GM18505 (cell line): ENCODE data around the gene KIF24.
"Not testable (repeated sequence)": the region's sequence is repeated elsewhere in the genome, so short reads cannot be mapped to it uniquely, and the experiment has no call there.

Experiments
- ATAC-seq: cut with Tn5 transposase; IDR thresholded peaks from one replicate; pipeline ENCODE4 v1.9.1; 2021; ENCODE audit not compliant: unreplicated experiment
- POLR2A ChIP-seq: IDR thresholded peaks from 4 replicates; pipeline ENCODE4 v1.6.1; 2011; ENCODE audit warnings: borderline replicate concordance; ENCODE audit not compliant: insufficient read depth, insufficient read length; ENCODE audit errors: extremely low read depth

Gene KIF24

DNA sequence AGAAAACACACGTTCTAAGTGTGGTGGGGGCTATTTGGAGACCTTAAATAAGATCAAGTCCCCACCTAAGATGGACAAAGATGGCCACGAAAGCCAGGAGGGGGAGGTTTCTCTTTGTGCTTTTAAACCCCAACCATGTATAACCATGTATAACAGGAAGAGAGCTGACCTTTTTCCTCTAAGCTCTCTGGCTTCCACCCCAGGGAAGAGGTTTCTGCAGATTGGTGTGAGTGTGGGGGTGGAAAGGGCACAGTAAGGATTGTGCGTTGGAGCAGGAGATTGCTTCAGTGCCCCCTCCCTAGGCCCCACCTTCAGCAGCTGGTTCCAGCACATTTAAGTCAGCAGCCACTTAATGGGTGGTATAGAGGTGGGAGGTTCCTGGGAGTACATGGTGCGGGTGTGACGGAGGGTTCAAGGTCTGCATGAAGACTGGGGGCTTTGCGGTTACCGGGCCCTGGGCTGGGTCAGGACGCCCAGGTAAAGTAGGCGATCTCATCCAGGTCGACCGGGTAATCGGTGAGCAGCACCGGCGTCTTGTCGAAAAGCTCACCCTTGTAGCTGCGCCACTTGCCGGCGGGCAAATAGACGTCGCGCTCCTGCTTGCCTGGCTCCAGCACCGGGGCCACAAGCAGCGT is 41.4 kb upstream of the KIF24 start:
- TF ChIP-seq POLR2A: no peak
- ATAC-seq: no peak

DNA sequence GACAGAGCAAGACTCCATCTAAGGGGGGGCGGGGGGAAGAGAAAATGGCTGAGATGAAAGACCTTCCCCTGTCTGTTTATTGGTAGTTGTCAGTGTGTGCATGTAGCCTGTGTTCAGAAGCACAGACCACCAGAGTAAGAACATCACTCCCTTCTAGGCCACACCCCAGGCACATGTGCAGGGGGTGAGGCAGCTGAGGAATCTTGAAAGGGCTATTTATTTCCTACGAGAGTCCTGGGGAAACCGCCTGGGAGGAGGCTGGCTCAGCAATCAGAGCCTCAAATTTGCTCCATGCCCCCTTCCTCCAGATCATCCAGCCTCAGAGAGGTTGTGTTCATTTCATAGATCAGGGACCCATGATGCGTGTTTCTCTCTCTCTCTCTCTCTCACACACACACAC is 40.6 kb upstream of the KIF24 start:
- no peak for TF ChIP-seq POLR2A
- ATAC-seq: no peak

DNA sequence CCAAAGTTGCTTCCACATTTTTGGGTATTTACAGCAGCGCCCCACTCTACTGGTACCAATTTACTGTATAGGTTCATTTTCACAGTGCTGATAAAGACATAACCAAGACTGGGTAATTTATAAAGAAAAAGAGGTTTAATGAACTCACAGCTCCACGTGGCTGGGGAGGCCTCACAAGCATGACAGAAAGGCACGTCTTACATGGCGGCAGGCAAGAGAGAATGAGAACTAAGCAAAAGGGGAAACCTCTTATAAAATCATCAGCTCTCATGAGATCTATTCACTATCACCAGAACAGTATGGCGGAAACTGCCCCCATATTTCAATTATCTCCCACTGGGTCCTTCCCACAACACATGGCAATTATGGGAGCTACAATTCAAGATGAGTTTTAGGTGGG is 39.7 kb upstream of the KIF24 start:
- ATAC-seq: not testable (repeated sequence)

DNA sequence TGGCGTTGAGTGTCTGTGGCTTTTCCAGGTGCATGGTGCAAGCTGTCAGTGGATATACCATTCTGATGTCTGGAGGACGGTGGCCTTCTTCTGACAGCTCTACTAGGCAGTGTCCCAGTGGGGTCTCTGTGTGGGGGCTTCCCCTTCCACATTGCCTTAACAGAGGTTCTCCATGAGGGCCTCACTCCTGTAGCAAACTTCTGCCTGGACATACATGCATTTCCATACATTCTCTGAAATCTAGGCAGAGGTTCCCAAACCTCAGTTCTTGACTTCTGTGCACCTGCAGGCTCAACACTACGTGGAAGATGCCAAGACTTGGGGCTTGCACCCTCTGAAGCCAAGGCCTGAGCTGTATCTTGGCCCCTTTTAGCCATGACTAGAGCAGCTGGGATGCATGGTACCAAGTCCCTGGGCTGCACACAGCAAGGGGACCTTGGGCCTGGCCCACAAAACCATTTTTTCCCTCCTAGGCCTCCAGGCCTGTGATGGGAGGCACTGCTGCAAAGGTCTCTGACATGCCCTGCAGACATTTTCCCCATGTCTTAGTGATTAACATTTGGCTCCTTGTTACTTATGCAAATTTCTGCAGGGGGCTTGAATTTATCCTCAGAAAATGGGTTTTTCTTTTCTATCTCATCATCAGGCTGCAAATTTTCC is 38.8 kb upstream of the KIF24 start:
- not testable (repeated sequence) for ATAC-seq

DNA sequence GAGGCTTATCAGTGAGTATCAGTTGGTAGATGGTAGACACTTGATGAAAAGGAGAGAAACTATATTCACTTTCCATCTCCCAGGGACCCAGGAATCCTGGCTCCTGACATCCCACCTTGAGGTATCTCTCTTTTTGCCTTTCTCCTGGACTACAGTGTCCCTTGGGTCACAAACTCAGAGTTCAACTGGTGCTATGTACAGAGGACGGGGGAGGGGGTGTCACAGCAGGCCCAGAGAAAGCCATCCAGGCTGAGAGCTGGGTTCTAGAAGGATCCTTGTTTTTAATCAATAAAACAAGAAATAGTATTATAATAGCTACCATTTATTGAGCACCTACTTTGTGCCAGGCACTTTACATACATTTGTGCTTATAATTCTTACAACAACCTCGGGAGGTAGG is 37.3 kb upstream of the KIF24 start:
- TF ChIP-seq POLR2A: no peak
- no peak for ATAC-seq

DNA sequence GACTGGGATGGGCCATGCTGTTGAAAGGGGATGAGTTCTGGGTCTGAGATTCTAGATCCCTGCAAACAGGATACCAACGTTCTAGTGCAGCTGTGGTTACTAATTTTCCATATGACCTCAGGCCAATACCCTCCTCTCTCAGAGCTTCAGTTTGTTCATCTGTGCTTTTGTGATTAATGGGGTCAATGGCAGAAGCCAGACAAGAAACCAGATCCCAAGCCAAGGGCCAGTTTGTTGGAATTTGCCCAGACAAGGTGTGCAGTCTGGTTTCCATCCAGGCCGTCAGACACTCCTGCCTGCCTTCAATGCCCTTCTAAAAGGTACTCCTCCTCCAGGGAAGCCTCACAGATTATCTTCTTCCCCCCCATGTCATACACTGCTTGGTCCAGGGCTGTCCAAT is 36.2 kb upstream of the KIF24 start:
- ATAC-seq: no peak
- no peak for TF ChIP-seq POLR2A

DNA sequence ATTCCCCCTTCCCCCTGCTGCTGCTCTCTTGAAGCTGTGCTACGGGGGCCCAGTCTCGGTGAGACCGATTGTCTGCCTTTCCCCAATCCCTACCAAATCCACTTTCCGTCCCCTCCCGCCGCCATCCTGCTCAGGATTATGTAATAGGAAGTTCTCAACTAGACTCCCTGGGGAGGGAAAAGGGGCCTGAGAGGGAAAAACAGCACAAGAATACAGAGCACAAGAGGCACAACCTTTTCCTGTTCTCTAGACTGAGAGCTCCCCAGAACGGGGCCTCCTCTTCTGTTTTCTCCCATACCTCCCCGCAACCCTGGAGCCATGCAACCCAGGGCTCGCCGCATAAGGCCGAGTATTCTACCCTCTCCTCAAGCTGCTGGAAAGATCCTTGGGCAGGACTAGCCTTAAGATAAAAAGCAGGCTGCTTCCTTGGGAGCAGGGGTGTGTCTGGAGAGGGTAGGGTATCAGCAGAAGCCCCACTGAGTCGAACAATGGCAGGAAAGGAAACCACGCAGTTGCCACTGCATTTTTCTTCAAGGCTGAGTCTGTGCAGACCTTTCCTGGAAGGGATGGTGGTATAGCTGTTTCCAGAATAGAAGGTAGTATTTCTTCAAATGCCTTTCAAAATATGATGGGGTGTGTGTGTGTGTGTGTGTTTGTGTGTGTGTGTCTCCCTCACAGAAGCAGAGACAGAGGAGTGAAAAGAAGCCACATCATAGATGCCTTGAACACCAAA is 34.7 kb upstream of the KIF24 start:
- ATAC-seq: no peak
- TF ChIP-seq POLR2A: no peak

DNA sequence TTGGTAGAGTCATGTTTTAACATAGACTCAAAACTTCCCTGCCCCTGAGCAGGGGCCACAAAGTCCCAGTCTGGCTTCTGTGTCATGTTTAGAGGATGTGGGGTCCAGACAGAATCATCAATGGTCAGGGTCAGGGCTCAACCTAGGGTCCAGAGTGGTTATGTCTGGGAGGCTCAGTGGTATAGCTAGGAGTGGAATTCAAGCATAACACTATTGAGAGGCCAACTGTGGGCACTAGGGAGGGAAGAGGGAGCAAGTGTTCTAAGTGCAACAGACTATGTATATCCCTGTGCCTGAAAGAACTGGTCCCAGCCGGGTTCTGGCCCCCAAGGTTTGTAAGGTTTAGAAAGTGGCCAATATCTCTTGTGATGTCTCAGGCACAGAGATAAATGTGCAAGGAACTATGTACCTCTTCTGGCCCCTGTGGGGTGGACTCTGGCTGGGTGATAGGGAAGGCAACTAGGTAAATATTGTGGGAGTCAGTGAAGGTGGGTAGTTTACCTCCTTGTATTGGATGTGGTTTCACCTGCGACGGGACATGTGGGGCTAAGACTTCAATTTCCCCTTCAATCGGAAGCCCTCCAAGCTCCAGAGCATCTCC is 33.6 kb upstream of the KIF24 start:
- ATAC-seq: no peak

DNA sequence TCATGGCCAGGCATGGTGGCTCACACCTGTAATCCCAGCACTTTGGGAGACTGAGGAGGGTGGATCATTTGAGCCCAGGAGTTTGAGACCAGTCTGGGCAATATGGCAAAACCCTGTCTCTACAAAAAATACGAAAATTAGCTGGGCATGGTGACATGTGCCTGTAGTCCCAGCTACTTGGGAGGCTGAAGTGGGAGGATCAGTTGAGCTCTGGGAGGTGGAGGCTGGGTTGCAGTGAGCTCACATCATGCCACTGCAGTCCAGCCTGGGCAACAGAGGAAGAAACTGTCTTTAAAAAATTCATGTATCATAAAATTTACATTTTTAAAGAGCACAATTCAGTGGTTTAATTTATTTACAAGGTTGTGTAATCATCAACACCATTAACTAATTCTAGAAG is 23.9 kb upstream of the KIF24 start:
- ATAC-seq: not testable (repeated sequence)

More for the DNA sequence above, 33.6 kb upstream of the KIF24 start:
- no peak for TF ChIP-seq POLR2A

DNA sequence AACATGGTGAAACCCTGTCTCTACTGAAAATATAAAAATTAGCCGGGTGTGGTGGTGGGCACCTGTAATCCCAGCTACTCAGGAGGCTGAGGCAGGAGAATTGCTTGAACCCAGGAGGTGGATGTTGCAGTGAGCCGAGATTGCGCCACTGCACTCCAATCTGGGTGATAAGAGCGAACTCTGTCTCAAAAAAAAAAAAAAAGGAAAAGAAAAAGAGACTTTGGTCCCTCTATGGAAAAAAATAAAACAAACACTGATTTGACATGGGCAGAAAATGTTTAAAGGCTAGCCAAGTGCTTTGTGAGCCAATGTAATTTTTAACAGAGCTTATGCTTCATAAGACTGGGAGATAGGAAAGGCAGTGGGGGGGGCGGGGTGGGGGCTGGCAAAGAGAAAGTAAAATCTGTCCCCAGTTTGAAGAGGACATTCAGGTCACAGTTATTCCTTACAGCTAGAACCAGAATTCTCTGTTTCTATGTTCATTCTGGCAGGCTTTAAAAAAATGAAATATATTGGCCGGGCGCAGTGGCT is 23.1 kb upstream of the KIF24 start:
- not testable (repeated sequence) for ATAC-seq

DNA sequence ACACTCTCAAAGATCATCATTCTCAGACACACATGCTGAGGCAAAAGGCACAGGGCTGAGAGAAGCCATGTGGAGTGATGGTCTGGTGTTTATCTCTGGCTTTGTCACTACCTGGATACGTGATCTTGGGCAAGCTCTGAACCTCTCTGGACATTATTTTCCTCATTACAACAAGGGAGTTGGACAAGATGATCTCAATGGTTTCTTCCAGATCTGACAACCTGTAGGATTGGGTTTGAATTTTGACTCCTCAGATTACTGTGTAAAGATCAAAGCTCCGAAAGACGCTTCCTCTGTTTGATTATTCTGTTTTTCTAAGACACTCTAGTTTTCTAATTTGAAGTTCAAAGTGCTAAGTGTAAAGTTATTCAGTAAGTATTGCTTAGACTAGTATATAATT is 20.3 kb upstream of the KIF24 start:
- TF ChIP-seq POLR2A: no peak
- no peak for ATAC-seq

DNA sequence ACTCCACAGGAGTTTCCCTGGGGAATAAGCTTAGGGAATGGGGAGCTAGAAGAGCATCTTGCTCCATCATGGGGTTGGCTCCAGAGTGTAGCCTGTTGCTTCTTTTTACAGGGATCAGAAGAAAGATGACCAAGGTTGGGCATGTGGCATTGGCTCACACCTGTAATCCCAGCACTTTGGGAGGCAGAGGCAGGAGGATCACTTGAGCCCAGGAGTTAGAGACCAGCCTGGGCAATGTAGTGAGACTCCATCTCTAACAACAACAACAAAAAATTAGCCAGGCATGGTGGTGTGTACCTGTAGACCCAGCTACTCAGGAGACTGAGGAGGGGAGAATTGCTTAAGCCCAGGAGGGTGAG is 18.7 kb upstream of the KIF24 start:
- no peak for ATAC-seq
- TF ChIP-seq POLR2A: no peak

DNA sequence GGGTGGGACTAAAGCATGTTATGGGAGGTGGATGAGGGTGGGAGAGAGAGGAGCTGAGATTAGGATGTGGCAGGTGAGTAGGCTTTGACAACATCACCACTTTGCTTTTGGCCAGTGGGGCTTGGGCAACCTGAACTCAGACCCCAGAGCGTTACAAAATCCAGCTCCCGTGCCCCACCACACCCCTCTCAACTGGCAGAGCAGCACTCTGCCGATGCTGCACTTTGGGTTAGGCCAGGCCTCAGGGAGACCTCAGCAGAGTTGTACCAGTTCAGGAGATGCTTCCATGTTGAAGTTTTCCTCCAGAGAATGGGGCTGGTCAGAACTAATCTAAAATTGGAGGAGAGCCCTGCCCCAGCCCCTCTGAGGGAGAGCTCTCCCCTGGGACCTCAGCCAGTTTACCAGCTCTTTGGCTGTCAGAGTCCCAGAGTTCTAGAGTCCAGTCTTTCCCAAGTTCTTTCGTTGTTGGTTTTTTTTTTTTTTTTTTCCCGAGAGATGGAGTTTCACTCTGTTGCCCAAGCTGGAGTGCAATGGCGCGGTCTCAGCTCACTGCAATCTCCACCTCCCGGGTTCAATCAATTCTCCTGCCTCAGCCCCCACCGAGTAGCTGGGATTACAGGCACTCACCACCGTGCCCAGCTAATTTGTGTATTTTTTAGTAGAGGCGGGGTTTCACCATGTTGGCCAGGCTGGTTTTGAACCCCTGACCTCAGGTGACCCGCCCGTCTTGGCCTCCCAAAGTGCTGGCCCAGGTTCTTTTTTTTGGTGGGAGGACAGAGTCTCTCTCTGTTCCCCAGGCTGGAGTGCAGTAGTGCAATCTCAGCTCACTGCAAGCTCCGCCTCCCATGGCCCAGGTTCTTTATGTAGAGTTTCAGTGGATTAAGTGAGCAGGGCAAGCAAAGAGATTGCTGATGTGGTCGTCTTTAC is 18.1 kb upstream of the KIF24 start:
- no peak for TF ChIP-seq POLR2A
- ATAC-seq: no peak

DNA sequence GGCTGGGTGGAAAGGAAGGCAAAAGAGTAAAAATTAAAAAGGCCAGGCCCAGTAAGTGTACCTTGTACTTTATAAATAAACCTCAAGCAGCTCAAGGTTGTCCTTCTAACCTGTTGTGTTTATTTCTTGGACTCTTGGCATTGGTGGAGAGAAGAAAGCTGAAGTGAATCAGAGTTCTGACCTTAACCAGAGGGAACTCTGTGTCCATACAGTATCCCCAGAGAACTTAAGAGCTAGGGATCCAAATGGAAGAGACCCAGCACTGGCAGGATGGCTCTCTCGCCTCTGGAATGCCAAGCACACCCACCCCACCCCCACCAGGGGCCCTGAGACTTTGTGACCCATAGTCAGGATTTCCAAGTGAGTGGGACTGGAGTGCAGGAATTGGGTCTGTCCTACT is 14.5 kb upstream of the KIF24 start:
- ATAC-seq: no peak
- TF ChIP-seq POLR2A: no peak

DNA sequence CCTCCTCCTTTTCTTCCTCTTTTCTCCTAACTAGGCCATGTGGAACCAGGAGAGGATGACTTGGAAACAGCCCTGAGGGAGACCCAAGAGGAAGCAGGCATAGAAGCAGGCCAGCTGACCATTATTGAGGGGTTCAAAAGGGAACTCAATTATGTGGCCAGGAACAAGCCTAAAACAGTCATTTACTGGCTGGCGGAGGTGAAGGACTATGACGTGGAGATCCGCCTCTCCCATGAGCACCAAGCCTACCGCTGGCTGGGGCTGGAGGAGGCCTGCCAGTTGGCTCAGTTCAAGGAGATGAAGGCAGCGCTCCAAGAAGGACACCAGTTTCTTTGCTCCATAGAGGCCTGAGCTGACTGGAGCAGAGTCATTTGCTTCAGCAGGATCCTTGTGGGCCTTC is 14.0 kb upstream of the KIF24 start:
- no peak for TF ChIP-seq POLR2A
- no peak for ATAC-seq
